Smooth muscle cell of the brain vasculature (primary cell): Measurements from ENCODE around the gene APOA4.
"Not testable (repeated sequence)": the region's sequence is repeated elsewhere in the genome, so short reads cannot be mapped to it uniquely, and the experiment has no call there.

Source experiments
- DNase-seq: peaks from one replicate; pipeline ENCODE4 v3.0.0-alpha.2; 2012; ENCODE audit warnings: low read depth, low spot score

APOA4 gene

GRCh38 chr11:116804001-116804400 is 19.1 kb downstream of the APOA4 start:
- no peak for DNase-seq

DNA sequence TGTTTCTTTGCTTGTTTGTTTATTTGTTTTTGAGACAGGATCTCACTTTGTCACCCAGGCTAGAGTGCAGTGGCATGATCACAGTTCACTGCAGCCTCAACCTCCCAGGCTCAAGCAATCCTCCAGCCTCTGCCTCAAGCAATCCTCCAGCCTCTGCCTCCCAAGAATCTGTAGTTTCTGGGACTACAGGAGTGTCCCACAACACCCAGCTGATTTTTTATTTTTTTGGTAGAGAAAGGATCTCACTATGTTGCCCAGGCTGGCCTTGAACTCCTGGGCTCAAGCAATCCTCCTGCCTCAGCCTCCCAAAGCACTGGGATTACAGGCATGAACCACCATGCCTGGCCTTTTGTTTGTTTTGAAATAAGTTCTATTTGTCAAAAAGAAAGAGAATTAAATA is 21.4 kb downstream of the APOA4 start:
- DNase-seq = not testable (repeated sequence)

DNA sequence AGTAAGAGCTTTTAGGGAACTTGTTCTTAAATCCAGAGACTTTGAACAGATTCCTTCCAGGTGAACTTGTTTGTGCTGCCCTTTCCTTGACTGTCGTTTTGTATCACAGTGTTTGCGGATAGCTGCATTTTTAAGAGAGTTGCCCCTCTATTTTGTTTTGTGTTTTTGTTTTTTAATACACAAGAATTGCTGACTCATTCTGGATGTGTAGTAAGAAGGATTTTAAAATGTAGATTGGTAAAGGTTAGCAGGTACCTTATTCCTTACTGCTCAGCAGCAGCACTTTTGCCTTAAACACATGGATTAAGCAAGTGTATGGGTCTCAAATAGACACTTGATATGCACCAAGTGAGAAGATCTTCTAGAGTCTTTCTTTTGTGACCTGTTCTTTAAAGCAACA is 22.5 kb downstream of the APOA4 start:
- no peak for DNase-seq

DNA sequence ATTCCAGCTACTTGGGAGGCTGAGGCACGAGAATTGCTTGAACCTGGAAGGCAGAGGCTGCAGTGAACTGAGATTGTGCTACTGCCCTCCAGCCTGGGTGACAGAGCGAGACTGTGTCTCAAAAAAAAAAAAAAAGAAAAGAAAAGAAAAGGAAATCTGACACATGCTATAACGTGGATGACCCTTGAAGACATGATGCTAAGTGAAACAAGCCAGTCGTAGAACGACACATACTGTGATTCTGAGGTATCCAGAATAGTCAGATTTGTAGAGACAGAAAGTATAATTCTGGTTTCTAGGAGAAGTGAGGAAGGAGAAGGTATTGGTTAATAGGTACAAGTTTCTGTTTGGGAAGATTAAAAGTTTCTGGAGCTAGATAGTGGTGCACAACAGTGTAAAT is 24.7 kb downstream of the APOA4 start:
- no peak for DNase-seq

- no peak for DNase-seq
These were observed 25.3 kb downstream of the APOA4 start for GRCh38 chr11:116797816-116798215.

GRCh38 chr11:116796548-116796947 is 26.6 kb downstream of the APOA4 start:
- no peak for DNase-seq

DNA sequence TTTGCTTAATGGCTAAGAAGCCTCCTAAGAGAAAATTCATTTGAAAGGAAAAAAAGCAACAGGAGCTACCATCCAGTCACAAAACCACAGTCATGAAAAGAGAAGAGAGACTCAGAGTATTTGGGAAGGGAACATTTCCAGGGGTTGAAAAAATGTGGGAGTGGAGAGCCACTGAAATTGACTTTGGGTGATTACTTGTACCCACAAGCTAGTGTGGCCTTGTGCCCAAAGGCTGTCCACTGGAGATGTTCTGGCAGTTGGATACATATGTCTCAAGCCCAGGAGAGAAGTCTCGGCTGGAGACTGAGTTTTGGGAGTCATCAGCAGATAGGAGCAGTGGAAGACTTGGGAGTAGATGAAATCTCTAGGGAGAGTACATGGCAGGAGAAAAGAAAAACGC is 28.3 kb downstream of the APOA4 start:
- no peak for DNase-seq

DNA sequence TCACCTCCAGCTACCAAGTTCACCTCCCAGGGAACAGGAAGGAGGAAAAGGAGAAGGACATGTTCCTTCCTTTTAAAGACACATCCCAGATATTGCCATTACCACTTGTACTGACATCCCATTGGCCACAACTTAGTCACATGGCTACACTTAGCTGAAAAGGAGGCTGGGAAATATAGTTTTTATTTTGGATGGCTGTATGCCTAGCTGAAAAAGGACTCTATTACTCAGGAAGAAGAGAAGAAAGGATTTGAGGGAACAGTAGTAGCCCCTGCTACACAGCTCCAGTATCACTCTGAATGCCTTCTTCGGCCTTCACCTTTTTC is 29.4 kb downstream of the APOA4 start:
- DNase-seq = no peak

GRCh38 chr11:116792869-116793771 is 30.0 kb downstream of the APOA4 start:
- no peak for DNase-seq

GRCh38 chr11:116792144-116792868 is 30.8 kb downstream of the APOA4 start:
- DNase-seq = no peak

- DNase-seq = no peak
These were observed 31.3 kb downstream of the APOA4 start, which contains the start of gene APOA5 for GRCh38 chr11:116791813-116792143. TSS of gene APOA5 (minus strand) at chr11:116791879. CDS start at chr11:116791860, 19 bp downstream.

DNA sequence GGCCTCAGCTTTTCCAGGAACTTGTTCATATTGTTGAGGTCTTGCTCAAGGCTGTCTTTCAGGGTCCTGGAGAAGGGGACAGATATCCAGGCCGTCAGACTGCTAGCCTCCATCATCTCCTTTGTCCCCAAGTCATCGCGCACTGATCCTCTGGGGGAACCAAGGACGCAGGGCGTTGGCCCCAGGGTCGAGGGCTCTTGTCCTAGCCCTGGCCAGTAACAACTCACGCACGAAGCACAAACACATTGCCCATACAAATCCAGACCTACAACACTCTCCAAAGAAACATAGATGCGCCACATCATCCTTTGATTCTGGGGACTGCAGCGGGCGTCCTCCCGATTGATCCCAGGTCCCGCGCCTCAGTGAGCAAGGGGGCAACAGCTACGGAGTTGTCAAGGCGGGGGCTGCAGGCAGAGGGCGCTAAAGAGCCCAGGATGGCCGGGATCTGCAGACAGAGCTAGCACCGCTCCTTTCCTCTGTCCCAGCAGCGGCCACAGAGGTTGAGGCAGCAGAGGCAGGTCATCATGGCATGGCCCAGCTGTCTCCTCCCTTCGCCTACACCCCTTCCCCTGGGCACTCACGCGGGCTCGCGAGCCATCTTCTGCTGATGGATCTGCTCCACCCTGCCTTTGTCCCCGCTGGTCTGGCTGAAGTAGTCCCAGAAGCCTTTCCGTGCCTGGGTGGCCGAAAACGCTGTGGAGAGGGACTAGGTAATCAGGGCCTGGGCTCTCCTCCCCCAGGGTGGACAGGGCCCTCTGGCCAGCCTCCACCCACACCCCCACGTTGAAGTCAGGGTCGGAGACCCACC is 31.9 kb downstream of the APOA4 start:
- DNase-seq = no peak

DNA sequence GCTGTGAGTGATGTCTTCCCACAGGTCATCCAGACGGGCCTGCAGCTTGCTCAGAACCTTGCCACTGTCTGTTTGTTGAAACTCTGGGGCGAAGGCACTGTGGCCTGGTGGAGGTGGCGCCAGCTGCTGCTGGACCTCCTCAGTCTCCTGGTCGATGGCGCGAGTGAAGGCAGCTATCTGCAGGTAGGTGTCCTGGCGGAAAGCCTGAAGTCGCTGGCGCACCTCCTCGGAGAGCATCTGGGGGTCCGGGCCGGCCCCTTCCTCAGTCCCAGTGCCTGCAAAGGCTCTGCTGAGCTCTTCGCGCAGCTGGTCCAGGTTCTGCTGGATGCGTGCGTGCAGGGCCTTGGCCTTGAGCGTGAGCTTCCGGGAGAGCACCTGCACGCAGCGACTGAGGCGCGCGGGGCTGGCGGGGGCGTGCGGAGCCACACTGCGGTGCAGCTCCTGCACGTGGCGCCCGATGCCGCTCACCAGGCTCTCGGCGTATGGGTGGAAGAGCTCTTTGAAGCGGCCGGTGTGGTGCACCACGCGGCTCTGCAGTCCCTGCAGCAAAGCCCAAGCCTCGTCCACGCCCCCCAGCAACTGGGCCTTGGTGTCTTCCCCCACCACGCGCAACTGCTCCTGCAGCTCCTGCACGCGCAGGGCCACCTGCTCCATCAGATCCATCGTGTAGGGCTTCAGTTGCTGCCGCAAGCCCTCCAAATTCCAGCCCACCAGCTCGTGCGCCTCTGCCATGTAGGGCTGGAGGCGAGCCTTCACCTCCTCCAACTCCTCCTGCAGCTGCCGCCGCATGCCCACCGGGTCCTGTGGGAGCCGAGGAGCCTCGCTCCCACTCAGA is 32.7 kb downstream of the APOA4 start:
- no peak for DNase-seq

DNA sequence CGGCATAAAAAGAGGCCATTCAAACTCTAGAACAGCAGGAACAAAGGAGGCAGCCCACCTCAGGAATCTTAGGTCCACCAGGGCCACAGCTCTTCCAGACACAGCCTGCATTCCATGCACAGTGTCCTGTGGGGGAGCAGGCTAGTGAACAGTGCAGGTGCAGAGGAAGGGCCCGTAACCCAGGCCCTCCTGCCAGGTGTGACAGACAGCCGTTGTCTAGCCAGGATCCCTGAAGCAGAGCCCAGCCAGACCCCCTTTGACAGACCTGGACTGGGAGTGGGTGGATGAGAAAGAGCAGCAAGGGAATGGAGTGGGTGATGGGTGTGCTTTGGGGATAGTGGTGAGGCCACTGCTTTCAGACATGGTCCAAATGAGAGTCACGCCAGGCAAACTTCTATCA is 34.1 kb downstream of the APOA4 start:
- no peak for DNase-seq

GRCh38 chr11:116788534-116788933 is 34.6 kb downstream of the APOA4 start:
- no peak for DNase-seq

DNA sequence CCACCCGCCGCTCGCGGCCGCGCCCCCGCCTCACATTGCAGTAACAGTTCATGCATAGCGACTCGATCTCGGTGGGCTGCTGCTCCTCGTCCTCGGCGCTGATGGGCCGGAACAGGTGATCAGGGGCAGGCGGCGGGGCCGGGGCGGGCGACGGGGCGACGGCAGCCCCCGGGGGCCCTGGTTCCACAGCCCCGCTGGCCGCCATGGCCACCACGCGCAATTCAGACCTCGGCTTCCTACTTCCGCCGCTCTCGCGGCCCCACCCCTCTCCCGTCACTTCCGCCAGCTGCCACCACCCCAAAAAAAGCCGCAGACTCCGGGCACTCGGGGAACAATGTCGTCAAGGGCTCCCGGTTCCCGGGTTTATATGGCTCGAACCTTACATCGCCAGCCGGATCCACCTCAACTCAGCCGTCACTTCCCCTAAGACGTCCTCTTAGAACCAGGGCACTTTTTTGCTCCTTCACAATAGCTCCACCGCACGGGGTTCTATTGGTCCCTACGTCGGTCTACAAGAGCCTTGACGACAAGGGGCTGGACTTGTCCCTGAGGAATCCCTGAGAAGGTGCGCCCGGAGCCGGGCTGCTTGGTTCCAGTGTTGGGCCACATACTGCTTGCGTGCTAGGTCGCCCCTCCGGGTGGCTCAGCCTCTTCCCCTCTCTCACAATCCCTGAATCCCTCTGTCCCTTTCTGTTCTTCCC is 35.2 kb downstream of the APOA4 start, which contains the start of gene ZPR1:
Gene ZPR1 (minus strand): TSS at position 238 of the 701 bp plus-strand sequence. CDS start 33 bp downstream, at position 205.
- DNase-seq = no peak

GRCh38 chr11:116787436-116787785 is 35.7 kb downstream of the APOA4 start:
- no peak for DNase-seq

GRCh38 chr11:116786966-116787365 is 36.1 kb downstream of the APOA4 start:
- no peak for DNase-seq

DNA sequence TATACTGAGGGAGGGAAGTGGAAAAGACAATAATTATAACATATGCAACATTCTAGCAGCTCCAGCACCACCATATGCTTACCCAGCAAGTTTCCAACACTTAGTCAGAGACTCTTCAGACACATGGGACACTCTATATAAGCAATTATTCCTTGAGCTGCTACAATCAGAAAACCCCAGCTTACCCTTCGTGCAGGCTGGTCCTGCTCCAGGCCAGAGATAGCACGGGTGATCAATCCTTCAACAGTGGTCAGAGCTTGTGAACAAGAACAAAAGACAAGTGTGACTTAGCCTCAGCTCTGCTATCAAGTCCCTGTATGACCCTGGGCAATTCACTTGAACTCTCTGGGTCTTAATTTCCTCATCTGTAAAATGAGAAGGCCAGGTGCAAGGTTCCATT is 36.8 kb downstream of the APOA4 start:
- DNase-seq = no peak

DNA sequence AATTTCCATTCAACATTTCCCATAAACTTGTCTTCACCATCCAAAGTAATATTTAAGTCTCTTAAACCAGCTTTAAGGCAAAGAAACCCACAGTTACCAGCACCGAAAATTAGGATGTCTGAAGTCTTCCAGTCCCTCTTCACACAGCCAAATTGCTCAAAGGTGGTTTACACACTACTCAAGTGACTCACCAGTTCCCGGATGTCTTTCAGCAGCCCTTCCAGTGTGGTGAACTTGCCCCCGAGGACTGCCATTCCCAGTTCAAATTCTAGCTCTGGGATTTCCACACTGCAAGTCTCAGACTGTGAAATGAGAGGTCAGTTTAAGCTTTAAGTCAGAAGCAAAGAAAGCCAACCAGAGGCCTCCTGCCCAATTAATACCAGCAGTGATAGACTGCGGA is 40.4 kb downstream of the APOA4 start:
- no peak for DNase-seq

DNA sequence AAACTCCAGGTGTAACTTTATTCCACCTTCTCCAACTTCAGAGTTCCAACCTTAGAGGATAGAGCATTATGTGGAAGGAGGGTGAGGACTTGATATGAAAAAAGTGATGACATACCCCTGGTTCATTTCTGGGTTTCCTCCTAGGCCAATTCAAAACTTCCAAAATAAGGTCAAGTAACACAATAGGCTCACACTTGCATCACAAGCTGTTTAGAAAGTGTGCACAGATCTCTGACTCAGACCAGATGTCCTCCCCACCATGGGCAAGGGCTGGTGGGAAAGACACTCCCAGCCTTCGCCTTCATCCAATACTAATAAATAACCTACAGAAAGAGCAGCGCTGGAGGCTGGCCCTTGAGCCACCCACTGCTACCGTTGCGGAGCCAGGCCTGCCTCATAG is 44.5 kb downstream of the APOA4 start:
- no peak for DNase-seq
